ENCODE measurements around the gene CTBP1.

CTBP1 gene

DNA sequence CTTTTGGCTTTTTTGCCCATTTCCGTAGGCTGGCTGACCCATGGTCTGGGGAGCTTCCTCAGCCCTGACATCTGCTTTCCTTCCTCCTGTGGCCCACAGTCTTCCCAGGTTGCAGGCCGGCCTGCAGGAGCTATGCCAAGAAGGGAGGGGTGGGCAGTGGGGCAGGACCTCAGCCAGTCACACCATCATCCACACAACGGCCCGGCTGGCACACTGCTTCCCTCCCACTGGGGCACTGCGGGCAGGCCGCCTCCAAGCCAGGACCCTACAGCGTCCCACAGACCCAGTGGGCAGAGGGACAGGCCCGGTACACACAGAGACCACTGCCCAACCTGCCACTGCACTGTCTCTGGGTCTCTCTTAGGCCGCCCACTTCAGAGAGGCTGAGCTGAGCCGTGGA, 38.0 kb downstream of the CTBP1 start:
- DNase-seq (ENCODE audit: low read depth in 2 of 2) = no peak

DNA sequence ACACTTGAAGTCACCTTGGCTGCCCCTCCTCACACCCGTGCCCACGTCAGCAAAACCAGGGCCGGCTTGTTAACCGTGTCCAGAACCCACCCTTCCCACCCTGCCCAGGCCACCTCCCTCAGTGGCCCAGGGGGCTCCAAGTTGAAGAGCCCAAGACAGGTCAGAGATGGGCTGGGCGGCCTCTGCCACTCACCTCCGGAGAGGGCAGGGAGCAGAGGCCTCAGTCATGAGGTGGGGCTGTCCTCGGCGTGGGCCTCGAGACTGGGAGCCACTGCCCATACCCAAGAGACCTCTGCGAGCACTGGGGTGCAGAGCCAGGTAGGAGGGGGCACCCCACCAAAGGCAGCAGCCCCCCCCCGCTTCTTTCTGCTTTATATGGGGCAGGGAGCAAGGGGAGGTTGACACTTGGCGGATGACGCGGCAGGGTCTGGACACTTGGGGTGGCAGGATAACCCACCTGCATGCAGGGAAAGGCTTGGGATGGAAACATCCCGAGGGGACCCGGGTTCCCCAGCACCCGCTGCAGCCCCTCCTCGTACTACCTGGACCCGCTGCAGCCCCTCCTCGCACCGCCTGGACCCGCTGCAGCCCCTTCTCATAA, 38.6 kb downstream of the CTBP1 start:
- no peak for DNase-seq (ENCODE audit: low read depth in 2 of 2)

DNA sequence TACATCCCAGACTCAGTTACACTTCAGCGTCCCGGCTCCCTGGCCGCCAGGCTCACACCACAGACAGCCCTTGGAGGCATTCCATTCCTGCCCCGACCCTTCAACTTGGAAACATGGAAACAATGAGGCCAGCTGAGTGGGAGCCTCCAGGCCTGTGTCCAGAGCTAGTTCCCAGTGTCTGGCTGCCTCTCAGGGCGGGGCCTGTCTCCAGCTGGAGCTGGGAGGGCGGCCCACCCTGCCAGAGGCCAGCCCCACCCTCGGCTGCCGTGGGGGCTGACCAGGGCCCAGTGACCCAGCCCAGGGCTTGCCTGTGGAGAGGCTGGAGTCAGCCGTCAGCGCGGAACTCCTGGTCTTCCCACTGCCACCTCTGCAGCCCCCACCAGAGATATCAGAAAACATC, 39.1 kb downstream of the CTBP1 start:
- DNase-seq (ENCODE audit: low read depth in 2 of 2) = no peak

DNA sequence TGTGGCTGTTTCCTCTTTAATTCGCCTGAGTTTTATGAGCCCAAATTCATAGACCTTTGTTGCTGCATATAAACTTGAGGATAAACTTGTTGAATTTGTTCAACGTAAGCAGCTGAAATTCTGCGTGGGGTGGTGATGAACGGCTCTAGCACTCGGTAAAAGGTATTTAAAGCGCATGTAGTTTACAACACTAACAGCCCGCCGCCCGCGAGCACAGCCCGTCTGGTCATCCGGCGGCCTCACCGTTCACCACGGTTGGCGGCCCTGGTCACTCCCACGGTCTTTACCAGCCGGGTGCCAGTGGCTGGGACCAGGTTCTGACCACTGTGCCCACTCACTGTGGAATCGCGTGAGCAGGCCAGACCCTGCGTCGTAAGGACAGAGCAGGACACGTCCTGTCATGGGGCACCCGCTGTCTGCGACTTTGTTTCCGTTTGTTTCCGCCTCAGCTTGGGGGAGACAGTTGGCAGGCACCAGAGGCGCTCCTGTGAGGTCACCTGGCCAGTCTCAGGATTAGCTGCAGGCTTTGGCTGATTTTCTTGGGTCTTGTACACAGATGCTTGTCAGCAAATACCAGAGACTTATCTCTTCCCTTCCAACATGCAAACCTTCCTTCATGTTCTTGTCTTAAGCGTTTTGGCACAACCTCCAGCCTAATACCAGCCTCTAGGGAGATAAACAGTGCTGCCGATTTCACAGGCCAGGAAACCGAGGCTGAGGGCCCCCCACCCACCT, 39.8 kb downstream of the CTBP1 start:
- no peak for DNase-seq (ENCODE audit: low read depth in 2 of 2)

DNA sequence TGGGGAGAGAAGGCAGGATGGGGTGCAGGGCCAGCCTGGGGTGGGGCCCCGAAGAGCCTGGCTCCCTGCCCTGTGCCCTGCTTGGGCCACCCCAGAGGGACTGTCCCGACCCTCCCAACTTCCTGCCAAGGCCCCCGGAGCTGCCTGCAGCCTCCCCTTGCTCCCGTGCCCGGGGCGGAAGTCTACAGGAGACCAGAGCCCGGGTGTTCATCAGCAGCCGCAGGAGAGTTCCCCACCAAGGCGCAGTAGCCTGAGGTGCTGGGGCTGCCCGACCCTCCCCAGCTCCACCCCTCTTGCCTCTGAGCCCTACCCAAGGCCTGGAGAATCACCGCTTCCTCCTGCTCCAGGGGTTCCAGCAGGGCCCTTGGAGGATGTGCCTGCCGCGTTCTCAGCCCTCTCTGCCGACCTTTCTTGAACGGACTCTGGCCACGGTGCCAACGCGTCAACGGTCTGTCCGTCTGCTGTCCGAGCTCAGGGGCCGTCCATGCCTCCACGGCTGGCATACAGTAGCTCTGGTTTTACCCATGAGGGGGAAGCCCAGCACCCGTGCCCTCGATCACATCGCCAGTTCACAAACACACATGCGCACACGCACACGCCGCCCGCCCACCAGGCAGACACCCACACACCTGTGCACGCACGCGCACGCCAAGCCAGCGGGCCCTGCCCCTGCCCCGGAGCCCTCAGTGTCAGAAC, 40.5 kb downstream of the CTBP1 start:
- DNase-seq (ENCODE audit: low read depth in 2 of 2) = no peak

- no peak for DNase-seq (ENCODE audit: low read depth in 2 of 2)
These were observed 41.2 kb downstream of the CTBP1 start for GRCh38 chr4:1207603-1208265.

- DNase-seq (ENCODE audit: low read depth in 2 of 2) = no peak
These were observed 41.8 kb downstream of the CTBP1 start for GRCh38 chr4:1207157-1207470.

- DNase-seq (ENCODE audit: low read depth in 2 of 2) = no peak
These were observed 42.4 kb downstream of the CTBP1 start for GRCh38 chr4:1206299-1207156.

DNA sequence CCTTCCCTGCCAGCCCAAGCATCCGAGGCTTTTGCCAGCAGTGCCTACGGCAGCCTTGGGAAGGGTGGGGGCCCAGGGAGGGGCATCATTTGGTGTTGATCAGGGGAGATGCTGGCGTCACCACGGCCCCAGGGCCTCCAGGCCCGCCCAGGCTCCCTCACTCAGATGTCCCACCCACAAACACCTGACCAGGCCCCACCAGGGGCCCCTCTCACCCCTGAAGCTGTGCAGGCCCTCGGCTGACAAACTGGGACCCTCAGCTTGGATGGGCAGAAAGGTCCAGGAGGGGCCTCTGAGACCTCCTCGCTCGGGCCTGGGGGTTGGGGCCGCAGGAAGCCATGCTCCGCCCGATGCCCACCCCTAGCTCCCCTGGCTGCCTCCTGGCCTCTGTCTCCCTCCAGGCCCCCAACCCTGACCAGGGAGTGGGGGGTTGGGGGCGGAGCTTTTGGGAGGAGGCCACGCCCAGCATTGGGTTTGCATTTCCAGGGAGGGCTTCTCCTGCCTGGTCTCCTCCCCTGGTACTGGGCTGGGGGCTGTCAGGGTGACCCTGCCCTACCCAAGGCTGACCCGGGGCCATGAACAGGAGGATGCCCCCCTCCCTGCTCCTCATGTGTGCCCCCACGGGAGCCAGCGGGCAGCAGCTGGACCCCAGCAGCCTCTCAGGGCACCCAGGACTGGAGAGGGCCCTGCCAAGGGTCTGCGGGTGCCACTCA, 43.2 kb downstream of the CTBP1 start:
- no peak for DNase-seq (ENCODE audit: low read depth in 2 of 2)

GRCh38 chr4:1204828-1205585, 43.9 kb downstream of the CTBP1 start:
- no peak for DNase-seq (ENCODE audit: low read depth in 2 of 2)

DNA sequence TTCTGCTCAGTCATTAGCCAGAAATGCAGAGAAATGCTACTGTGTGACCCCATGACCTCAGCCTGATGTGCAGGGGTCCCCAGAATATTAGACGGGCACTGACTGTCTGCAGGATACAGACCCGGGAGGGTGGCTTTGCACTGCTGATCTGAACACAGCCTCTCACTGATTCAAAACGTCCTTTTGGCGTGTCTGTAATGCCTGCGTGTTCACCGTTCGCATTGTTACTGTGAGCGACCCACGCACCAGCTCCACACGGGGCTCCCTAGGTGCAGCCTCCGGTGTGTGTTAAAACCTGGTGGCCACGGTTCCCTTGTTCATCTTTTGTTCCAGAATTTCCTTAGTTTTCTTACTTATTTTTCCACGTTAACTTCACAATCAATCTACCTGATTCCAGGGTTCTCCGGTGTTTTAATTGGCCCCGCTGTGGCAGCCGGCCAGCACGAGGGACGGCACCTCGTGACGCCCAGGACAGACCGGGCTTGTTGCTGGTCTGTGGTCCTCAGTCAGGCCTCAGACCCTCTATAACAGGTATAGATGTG, 44.6 kb downstream of the CTBP1 start:
- no peak for DNase-seq (ENCODE audit: low read depth in 2 of 2)

DNA sequence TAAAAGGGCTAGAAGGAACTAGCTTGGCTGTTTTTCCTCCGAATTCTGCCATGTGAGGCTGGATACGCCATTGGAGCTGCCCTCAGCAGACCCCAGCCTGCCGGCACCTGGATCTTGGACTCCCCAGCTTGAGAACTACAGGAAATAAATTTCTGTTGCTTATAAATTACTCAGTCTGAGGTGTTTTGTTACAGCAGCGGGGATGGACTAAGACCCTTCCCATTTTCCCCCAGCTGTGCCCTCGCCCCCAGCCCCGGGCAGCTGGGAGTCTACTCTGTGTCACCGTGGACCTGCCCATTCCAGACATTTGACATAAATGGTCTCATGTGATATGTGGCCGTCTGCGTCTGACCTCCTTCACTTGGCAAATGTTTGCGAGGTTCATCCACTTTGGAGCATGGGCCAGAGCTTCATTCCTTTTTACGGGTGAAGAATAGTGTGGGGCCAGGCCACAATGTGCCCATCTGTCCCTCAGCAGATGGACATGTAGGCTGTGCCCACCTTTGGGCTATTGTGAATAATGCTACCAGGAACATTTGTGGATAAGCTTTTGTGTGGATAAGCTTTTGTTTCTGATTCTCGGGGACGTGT, 45.8 kb downstream of the CTBP1 start:
- DNase-seq (ENCODE audit: low read depth in 2 of 2) = no peak

GRCh38 chr4:1202526-1203011, 46.4 kb downstream of the CTBP1 start:
- DNase-seq (ENCODE audit: low read depth in 2 of 2) = no peak

- DNase-seq (ENCODE audit: low read depth in 2 of 2) = peak; percentile 76 to 77
These were observed 46.9 kb downstream of the CTBP1 start for GRCh38 chr4:1201851-1202525.

DNA sequence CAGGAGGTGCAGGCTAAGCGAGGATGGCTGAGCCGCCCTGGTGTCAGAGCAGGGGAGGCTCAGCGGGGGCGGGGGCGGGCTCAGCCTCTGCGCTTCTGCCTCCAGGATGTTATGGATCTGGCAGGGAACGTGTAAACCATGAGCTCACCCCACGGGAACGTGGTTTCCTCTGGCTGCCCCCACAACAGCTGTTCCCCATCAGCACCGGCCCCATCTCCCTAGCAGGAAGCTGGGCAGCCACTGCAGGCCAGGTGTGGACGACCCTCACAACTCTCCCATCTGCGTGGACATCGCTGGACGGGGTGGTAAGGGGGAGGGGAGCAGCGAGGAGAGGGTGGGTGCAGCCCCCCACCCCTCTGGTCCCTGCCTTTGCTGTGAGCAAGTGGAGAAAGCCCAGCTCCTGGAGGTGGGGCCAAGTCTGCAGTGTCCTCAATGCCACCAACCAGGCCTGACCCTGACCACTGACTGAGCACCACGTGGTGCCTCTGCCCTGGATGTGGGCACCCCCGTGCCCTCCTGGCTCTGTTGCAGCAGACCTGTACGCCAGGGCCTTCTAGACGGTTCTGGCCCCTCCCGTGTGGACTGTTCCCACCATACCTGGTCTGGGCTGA, 48.4 kb downstream of the CTBP1 start:
- no peak for DNase-seq (ENCODE audit: low read depth in 2 of 2)

DNA sequence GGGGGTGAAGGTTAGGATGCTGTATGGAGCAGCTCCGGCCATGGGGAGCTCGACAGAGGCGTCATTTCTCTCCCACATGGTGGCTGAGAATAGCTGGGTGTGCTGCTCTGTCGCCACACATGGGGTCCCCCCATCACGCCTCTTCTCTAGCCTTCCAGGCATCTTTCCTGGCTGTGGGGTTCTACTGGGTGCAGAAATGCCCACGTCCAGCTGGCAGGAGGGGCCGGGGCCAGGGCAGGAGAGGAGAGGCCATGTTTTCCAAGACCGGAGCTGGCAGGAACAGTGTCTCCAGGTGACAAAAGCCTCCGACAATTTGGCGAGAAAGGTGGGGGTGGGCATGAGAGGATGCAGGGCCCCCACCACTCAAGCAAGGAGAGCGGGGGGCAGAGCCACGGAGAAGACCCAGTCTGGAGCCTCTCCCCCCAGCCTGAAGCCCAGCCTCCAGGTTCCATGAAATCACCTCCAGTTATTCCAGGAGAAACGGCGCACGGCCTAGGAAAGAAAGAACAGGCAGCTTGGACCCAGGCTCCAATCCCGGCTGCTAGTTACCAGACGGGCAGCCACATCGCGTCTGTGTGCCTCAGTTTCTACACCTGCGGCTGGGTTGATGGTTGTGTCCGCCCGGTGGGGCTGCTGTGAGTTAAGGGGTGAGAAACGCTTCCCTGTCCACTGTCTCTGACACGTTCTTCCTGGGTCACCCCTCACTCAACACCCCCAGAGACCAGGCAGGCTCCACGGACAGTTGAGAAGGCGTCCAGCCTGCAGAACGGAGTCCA, 49.2 kb downstream of the CTBP1 start:
- no peak for DNase-seq (ENCODE audit: low read depth in 2 of 2)

DNA sequence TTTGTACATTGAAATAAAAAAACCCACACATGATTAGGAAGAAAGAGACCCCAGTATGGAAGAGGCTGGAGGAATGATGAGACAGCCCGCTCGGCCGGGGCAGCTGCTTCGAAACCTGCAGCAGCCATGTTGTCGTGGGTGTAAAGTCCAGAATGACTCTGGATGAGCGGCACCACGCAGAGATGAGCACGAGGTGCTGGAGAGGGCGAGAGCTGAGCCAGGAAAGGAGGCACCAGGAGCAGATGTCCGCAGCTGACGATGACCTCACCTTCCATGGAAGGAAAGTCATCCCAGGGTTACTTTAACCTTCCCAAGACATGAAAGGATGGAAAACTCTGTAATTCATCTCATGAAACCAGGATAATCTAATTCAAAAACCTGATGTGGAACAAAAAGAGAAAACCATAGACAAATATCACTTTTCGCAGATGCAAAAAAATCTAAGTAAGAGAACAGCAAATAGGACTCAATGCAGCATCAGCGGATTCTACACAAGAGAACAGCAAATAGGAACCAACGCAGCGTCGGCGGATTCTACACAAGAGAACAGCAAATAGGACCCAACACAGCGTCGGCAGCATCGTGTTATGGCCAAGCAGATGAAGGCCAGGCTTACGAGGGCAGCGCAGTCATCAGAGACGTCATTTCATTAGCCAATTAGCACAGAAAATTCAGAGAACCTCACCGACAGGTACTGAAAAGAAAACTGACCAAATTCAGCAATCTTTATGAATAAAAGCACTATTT, 50.7 kb downstream of the CTBP1 start:
- no peak for DNase-seq (ENCODE audit: low read depth in 2 of 2)
